ENCODE data around the gene STOM.

GRCh38 chr9:121292801-121293241 is 77.2 kb downstream of the STOM start:
- TF ChIP-seq POLR2A (IDR thresholded peaks at IDR 0.05) (no peak), CTCF (IDR thresholded peaks at IDR 0.05 in 4 of 5, conservative IDR thresholded peaks at IDR 0.05 in 1 of 5) (no peak)
